PC-9 (cell line): ENCODE measurements around the gene DAGLB.

Source experiments
- EZH2 ChIP-seq: fragments of 200-600 bp; sonication (generic); IDR thresholded peaks from 2 replicates; pipeline ENCODE4 v1.8.0; 2017; ENCODE audit warnings: antibody characterized with exemption, low read depth
- TF ChIP-seq, protein P1 (sequence below): fragments of 200-600 bp; sonication (generic); conservative IDR thresholded peaks from 2 replicates; pipeline ENCODE4 v1.6.1; 2017; ENCODE audit warnings: mixed run types, antibody characterized with exemption, mild to moderate bottlenecking, moderate library complexity

DNA sequence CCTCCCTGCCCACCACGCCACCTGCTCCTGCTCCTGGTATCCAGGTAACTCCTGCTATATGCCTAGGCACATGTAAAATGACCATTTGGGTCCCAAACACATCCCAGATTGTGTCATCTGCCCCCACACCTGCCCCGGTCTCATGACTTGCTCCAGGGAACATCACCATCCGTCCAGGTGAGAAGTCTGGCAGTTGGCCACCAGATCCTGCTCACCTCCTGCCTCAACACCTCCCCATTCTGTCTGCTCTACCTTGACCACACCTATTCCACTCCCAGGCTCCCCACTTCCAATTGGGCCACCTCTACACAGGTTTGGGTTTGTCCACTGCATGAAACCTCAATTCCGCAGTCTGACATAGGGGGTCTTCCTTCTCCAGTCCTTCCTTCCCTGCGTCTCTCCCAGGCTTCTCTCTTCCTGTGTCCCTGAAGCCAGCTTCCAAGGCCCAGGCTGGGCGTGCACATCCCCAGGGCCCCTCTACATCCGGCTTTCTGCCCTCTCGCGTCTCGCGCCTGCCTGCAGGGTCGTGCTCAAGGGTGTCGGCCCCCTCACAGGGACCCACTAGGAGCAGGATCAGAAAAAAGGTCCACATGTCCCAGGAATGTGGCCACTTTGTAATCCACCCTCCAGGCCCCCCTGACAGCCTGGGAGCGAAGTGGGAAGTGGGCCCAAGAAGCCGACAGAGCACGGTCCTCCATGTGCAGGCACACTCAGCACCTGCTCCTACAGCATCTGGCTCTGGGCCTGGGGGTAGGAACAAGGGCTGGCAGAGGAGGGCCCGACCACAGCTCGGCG is 49.3 kb upstream of the DAGLB start:
- TF ChIP-seq, protein P1, sequence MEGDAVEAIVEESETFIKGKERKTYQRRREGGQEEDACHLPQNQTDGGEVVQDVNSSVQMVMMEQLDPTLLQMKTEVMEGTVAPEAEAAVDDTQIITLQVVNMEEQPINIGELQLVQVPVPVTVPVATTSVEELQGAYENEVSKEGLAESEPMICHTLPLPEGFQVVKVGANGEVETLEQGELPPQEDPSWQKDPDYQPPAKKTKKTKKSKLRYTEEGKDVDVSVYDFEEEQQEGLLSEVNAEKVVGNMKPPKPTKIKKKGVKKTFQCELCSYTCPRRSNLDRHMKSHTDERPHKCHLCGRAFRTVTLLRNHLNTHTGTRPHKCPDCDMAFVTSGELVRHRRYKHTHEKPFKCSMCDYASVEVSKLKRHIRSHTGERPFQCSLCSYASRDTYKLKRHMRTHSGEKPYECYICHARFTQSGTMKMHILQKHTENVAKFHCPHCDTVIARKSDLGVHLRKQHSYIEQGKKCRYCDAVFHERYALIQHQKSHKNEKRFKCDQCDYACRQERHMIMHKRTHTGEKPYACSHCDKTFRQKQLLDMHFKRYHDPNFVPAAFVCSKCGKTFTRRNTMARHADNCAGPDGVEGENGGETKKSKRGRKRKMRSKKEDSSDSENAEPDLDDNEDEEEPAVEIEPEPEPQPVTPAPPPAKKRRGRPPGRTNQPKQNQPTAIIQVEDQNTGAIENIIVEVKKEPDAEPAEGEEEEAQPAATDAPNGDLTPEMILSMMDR, result no peak
- TF ChIP-seq EZH2, result no peak
